Ishikawa (cell line): ENCODE measurements around the gene TIE1.
A peak's percentile ranks its signal among the peaks of the same experiment; 100 is the strongest.

Experiments used
- CEBPB ChIP-seq: IDR thresholded peaks from 2 replicates; pipeline ENCODE4 v1.6.1; 2012
- CREB1 ChIP-seq: IDR thresholded peaks from 2 replicates; pipeline ENCODE4 v1.6.1; 2012; ENCODE audit warnings: low read depth
- EGR1 ChIP-seq: IDR thresholded peaks from 2 replicates; pipeline ENCODE4 v1.6.1; 2012
- EP300 ChIP-seq: IDR thresholded peaks from 2 replicates; pipeline ENCODE4 v1.6.1; 2012; ENCODE audit warnings: borderline replicate concordance
- FOXM1 ChIP-seq: IDR thresholded peaks from 2 replicates; pipeline ENCODE4 v1.6.1; 2012; ENCODE audit warnings: low read depth, borderline replicate concordance
- NFIC ChIP-seq: IDR thresholded peaks from 2 replicates; pipeline ENCODE4 v1.6.1; 2012
- RAD21 ChIP-seq: IDR thresholded peaks from 2 replicates; pipeline ENCODE4 v1.6.1; 2012; ENCODE audit warnings: low read depth
- TAF1 ChIP-seq: IDR thresholded peaks from 2 replicates; pipeline ENCODE4 v1.6.1; 2012; ENCODE audit warnings: low read depth, mild to moderate bottlenecking
- TCF12 ChIP-seq: IDR thresholded peaks from 2 replicates; pipeline ENCODE4 v1.6.1; 2012; ENCODE audit warnings: low read depth
- TEAD4 ChIP-seq: IDR thresholded peaks from 2 replicates; pipeline ENCODE4 v1.6.1; 2012
- ZBTB7A ChIP-seq: IDR thresholded peaks from 2 replicates; pipeline ENCODE4 v1.6.1; 2012; ENCODE audit warnings: low read depth
- TF ChIP-seq, protein P1 (sequence below): IDR thresholded peaks from 2 replicates; pipeline ENCODE4 v1.6.1; 2012
- TF ChIP-seq, protein P2 (sequence below): IDR thresholded peaks from 2 replicates; pipeline ENCODE4 v1.6.1; 2012; ENCODE audit warnings: low read depth, mild to moderate bottlenecking
- TF ChIP-seq, protein P3 (sequence below): IDR thresholded peaks from 2 replicates; pipeline ENCODE4 v1.6.1; 2012

Gene TIE1

DNA sequence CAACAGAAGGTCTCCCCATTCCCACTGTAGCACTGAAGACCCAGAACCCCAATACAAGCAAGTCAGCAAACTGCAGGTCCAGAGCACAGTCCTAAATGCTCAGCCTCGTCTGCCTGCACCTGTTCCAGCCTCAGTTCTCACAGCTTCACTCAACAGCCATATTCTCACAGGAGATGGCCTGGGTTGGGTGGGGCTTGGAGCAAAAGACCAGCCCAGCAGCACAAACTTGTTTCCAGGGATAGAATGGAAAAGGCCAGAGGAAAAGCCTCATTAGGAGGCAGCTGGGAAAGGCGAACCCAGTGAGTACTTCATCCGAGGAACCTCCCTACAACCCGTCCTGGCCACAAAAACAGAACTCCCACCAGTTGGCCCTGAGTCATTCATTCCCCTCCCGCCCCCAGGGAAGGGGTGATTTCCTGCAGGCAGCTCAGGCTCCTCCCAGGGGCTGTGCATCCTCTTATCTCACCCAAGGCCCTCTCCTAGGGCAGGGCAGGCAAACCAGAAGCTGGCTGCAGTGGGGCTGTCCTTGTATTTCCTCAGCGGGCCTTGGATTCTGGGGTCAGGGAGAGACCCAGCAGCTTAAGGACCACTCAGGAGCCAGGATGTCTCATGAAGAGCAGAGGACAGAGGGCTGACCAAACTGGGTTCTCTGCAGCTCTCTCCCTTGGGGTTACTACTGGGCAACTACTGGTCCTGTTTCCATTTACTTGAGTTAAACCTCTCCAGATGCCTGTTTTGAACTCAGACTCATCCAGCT is 29.4 kb downstream of the TIE1 start:
- TF ChIP-seq CREB1 (no peak), EGR1 (no peak), NFIC (no peak), CEBPB (no peak), TCF12 (no peak), EP300 (no peak), TAF1 (no peak), ZBTB7A (no peak), FOXM1 (no peak)
- TF ChIP-seq, protein P1, sequence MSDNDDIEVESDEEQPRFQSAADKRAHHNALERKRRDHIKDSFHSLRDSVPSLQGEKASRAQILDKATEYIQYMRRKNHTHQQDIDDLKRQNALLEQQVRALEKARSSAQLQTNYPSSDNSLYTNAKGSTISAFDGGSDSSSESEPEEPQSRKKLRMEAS = no peak

DNA sequence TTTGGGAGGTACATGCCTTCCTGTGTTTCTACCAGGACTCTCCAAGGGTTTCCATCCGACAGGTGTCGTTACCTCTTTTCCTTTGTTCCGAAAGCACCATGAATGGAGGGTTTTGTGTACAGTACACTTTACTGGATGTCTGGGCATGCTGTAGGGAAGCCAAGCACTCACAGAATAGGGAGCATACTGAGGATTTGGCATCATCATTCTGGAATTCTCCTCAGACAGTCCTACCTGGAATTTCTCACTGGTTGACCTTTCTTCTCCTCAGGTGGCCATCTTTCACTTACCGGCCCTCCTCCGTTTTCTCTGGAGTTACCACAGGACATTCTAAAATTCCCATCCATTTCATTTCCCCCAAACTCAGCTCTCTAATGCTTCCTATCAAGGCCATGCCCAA is 30.9 kb downstream of the TIE1 start:
- TF ChIP-seq, protein P2, sequence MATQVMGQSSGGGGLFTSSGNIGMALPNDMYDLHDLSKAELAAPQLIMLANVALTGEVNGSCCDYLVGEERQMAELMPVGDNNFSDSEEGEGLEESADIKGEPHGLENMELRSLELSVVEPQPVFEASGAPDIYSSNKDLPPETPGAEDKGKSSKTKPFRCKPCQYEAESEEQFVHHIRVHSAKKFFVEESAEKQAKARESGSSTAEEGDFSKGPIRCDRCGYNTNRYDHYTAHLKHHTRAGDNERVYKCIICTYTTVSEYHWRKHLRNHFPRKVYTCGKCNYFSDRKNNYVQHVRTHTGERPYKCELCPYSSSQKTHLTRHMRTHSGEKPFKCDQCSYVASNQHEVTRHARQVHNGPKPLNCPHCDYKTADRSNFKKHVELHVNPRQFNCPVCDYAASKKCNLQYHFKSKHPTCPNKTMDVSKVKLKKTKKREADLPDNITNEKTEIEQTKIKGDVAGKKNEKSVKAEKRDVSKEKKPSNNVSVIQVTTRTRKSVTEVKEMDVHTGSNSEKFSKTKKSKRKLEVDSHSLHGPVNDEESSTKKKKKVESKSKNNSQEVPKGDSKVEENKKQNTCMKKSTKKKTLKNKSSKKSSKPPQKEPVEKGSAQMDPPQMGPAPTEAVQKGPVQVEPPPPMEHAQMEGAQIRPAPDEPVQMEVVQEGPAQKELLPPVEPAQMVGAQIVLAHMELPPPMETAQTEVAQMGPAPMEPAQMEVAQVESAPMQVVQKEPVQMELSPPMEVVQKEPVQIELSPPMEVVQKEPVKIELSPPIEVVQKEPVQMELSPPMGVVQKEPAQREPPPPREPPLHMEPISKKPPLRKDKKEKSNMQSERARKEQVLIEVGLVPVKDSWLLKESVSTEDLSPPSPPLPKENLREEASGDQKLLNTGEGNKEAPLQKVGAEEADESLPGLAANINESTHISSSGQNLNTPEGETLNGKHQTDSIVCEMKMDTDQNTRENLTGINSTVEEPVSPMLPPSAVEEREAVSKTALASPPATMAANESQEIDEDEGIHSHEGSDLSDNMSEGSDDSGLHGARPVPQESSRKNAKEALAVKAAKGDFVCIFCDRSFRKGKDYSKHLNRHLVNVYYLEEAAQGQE = no peak
- TF ChIP-seq TCF12 (no peak), ZBTB7A (no peak), RAD21 (no peak), FOXM1 (no peak), NFIC (no peak), TEAD4 (no peak), TAF1 (no peak), CEBPB (no peak)
- TF ChIP-seq, protein P3, sequence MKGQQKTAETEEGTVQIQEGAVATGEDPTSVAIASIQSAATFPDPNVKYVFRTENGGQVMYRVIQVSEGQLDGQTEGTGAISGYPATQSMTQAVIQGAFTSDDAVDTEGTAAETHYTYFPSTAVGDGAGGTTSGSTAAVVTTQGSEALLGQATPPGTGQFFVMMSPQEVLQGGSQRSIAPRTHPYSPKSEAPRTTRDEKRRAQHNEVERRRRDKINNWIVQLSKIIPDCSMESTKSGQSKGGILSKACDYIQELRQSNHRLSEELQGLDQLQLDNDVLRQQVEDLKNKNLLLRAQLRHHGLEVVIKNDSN = no peak

DNA sequence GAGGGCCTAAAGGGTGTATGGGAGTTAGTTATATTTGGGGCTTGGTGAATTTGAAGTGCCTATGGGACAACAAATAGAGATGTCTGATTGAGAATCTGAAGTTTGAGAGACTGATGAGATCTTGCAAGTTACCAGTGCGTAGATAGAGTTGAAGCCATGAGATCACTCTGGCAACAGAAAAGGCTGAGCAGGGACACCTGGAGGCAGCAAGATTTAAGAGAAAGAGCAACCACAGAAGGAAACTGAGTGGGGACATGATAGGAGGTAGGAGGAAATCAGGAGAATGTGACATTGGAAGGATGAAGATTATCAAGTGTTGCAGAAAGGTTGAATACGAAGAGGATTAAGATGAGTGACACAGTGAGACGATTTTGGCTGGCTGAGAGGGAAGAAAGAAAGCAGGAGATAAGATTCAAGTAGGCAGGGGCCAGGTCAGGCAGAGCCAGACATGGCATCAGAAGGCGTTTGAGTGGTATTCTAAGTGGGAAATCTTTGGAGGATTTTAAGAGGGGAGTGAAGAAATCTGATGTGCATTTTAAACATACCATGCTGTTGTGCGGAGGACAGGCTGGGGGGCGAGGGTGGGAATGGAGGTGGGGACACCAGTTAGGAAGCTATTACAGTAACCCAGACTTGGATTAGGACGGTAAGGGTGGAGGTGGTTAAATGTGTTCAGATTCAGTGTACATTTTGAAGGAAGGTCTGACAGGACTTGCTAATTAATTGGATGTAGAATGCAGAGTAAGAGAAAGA is 33.8 kb downstream of the TIE1 start:
- no peak for TF ChIP-seq CREB1
- no peak for TF ChIP-seq TCF12
- peak; percentile 4; the same call in 1 of the 2 replicates for TF ChIP-seq RAD21
- TF ChIP-seq FOXM1 = no peak
- TF ChIP-seq EGR1 = no peak
- no peak for TF ChIP-seq NFIC

DNA sequence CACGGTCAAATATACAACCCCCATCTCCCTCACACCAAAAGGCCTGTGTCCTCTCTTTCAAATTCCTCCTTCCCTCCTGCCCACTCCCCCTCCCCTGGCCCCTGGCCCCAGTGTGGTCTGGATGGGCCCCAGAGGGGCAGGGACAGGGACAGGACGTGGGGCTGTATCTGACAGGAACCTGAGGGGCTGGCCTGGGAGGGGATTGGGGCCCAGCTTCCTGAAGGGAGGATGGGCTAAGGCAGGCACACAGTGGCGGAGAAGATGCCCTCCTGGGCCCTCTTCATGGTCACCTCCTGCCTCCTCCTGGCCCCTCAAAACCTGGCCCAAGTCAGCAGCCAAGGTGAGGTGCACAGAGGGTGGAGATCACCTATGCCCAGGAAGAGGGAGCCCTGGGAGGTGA is 36.8 kb downstream of the TIE1 start, which contains the start of gene MPL:
TSS of gene MPL (plus strand) at position 231 of the 400 bp plus-strand sequence. CDS start at position 262, 31 bp downstream.
- TF ChIP-seq TCF12 (no peak), CEBPB (no peak), CREB1 (no peak), NFIC (no peak), EP300 (no peak), ZBTB7A (no peak), RAD21 (no peak), FOXM1 (no peak), EGR1 (no peak), TAF1 (no peak)
- TF ChIP-seq, protein P1 = no peak

DNA sequence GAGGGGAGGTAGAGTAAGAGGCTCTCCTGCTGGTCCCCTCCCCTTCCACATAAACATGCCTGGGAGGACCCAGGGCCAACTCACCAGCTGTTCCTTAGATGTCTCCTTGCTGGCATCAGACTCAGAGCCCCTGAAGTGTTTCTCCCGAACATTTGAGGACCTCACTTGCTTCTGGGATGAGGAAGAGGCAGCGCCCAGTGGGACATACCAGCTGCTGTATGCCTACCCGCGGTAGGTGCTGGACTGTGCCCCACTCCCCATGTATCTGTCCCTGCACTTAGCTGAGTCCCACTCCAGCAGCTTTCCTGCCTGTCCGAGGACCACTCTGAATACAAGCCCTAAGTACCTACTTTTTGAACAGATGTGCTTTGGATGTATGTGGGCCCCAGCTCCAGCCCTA is 37.2 kb downstream of the TIE1 start:
- TF ChIP-seq, protein P3 = no peak
- TF ChIP-seq TEAD4 (no peak), FOXM1 (no peak), TAF1 (no peak), CREB1 (no peak), RAD21 (no peak), TCF12 (no peak), NFIC (no peak), CEBPB (no peak), EP300 (no peak)
- TF ChIP-seq, protein P2 = no peak
- TF ChIP-seq, protein P1 = no peak
